RWPE2 (cell line): ENCODE results near the gene RRN3.
"Not testable (repeated sequence)": the region's sequence is repeated elsewhere in the genome, so short reads cannot be mapped to it uniquely, and the experiment has no call there.

Source experiments
- ATAC-seq: fragments of 200-7000 bp; cut with Tn5 transposase; 3 replicates; pipeline ENCODE4 v1.9.1; 2021; ENCODE audit warnings: low read depth
- DNase-seq: peaks from one replicate; pipeline ENCODE4 v3.0.0-alpha.2; 2020; ENCODE audit warnings: low spot score
- H3K27ac ChIP-seq: fragments of 450-650 bp; 2 replicates; pipeline ENCODE4 v1.5.1; 2017; ENCODE audit warnings: mild to moderate bottlenecking; ENCODE audit not compliant: poor library complexity, severe bottlenecking
- H3K27me3 ChIP-seq: fragments of 250-450 bp; sonication (Bioruptor Pico); 2 replicates; pipeline ENCODE4 v1.5.1; 2021; ENCODE audit warnings: mild to moderate bottlenecking, moderate library complexity; ENCODE audit not compliant: insufficient read depth, poor library complexity, severe bottlenecking
- H3K36me3 ChIP-seq: fragments of 250-450 bp; sonication (Bioruptor Pico); 2 replicates; pipeline ENCODE4 v1.5.1; 2020; ENCODE audit warnings: low read depth, mild to moderate bottlenecking, moderate library complexity
- H3K4me1 ChIP-seq: fragments of 250-450 bp; sonication (Bioruptor Pico); 2 replicates; pipeline ENCODE4 v1.5.1; 2021; ENCODE audit warnings: mild to moderate bottlenecking, moderate library complexity; ENCODE audit not compliant: insufficient read depth, poor library complexity, severe bottlenecking
- H3K4me3 ChIP-seq: fragments of 250-450 bp; sonication (Bioruptor Pico); 2 replicates; pipeline ENCODE4 v1.5.1; 2021; ENCODE audit warnings: mild to moderate bottlenecking, moderate library complexity; ENCODE audit not compliant: severe bottlenecking
- H3K9me3 ChIP-seq: fragments of 250-450 bp; sonication (Bioruptor Pico); 2 replicates; pipeline ENCODE4 v1.5.1; 2021; ENCODE audit warnings: mild to moderate bottlenecking, moderate library complexity; ENCODE audit not compliant: severe bottlenecking
- CTCF ChIP-seq: fragments of 450-650 bp; IDR thresholded peaks from one replicate; pipeline ENCODE4 v1.5.1; 2017; ENCODE audit warnings: mild to moderate bottlenecking, moderate library complexity; ENCODE audit not compliant: poor library complexity, severe bottlenecking

The RRN3 gene

GRCh38 chr16:15031179-15031578 is 62.9 kb downstream of the RRN3 start:
- H3K4me1 ChIP-seq = peaks cover 8% of the 10 kb centered on the region
- H3K27me3 ChIP-seq = no peaks in the 10 kb centered on the region
- H3K4me3 ChIP-seq = no peak overlapping the region
- H3K27ac ChIP-seq = no peak overlapping the region
- ATAC-seq = no peak
- no peaks in the 10 kb centered on the region for H3K9me3 ChIP-seq
- DNase-seq = peak; percentile 9
- TF ChIP-seq CTCF = no peak
- H3K36me3 ChIP-seq = peaks cover 65% of the 10 kb centered on the region

- not testable (repeated sequence) for DNase-seq, H3K4me3 ChIP-seq, ATAC-seq, H3K27ac ChIP-seq, H3K27me3 ChIP-seq, H3K9me3 ChIP-seq
- Histone ChIP-seq H3K36me3 (peaks cover 57% of the 10 kb centered on the region), H3K4me1 (peaks cover 13% of the 10 kb centered on the region)
Observed at GRCh38 chr16:15029749-15030148, 64.3 kb downstream of the RRN3 start.

- not testable (repeated sequence) for H3K9me3 ChIP-seq
- peak; percentile 40 for ATAC-seq
- H3K36me3 ChIP-seq = peaks cover 54% of the 10 kb centered on the region
Observed at GRCh38 chr16:15028801-15029698, 65.0 kb downstream of the RRN3 start.

GRCh38 chr16:15028345-15028715 is 65.7 kb downstream of the RRN3 start:
- H3K27me3 ChIP-seq, DNase-seq, H3K4me3 ChIP-seq, ATAC-seq, H3K9me3 ChIP-seq: not testable (repeated sequence)
- peak overlapping the region; percentile 2 for H3K27ac ChIP-seq
- H3K36me3 ChIP-seq = peaks cover 47% of the 10 kb centered on the region
- peaks cover 13% of the 10 kb centered on the region for H3K4me1 ChIP-seq

More at GRCh38 chr16:15028801-15029698, 65.0 kb downstream of the RRN3 start:
- DNase-seq, H3K4me3 ChIP-seq, H3K27me3 ChIP-seq: not testable (repeated sequence)
- Histone ChIP-seq H3K27ac (peak overlapping the region; percentile 2), H3K4me1 (peaks cover 13% of the 10 kb centered on the region)

- DNase-seq, H3K9me3 ChIP-seq, H3K27me3 ChIP-seq, ATAC-seq, H3K4me3 ChIP-seq: not testable (repeated sequence)
- peak overlapping the region; percentile 2 for H3K27ac ChIP-seq
- peaks cover 47% of the 10 kb centered on the region for H3K36me3 ChIP-seq
- H3K4me1 ChIP-seq = peaks cover 13% of the 10 kb centered on the region
Observed at GRCh38 chr16:15027503-15028344, 66.3 kb downstream of the RRN3 start.

- DNase-seq, H3K4me3 ChIP-seq, H3K9me3 ChIP-seq, H3K27ac ChIP-seq, H3K27me3 ChIP-seq, ATAC-seq: not testable (repeated sequence)
- peaks cover 46% of the 10 kb centered on the region for H3K36me3 ChIP-seq
- H3K4me1 ChIP-seq = peaks cover 13% of the 10 kb centered on the region
Observed at GRCh38 chr16:15027051-15027450, 67.0 kb downstream of the RRN3 start.

- H3K27me3 ChIP-seq, DNase-seq, H3K4me3 ChIP-seq, H3K9me3 ChIP-seq: not testable (repeated sequence)
- peak; percentile 59 for ATAC-seq
- peak overlapping the region; percentile 28 for H3K27ac ChIP-seq
- H3K36me3 ChIP-seq = peaks cover 50% of the 10 kb centered on the region
- peaks cover 13% of the 10 kb centered on the region for H3K4me1 ChIP-seq
Observed at GRCh38 chr16:15025234-15025951, 68.7 kb downstream of the RRN3 start.

GRCh38 chr16:15024858-15025199 is 69.2 kb downstream of the RRN3 start:
- not testable (repeated sequence) for DNase-seq, ATAC-seq, H3K9me3 ChIP-seq, H3K27me3 ChIP-seq, H3K4me3 ChIP-seq
- H3K4me1 ChIP-seq = peaks cover 13% of the 10 kb centered on the region
- H3K36me3 ChIP-seq = peaks cover 51% of the 10 kb centered on the region
- H3K27ac ChIP-seq = peak overlapping the region; percentile 28

- H3K4me3 ChIP-seq, H3K9me3 ChIP-seq, H3K27ac ChIP-seq, H3K27me3 ChIP-seq, DNase-seq, ATAC-seq: not testable (repeated sequence)
- peaks cover 57% of the 10 kb centered on the region for H3K36me3 ChIP-seq
- H3K4me1 ChIP-seq = peaks cover 11% of the 10 kb centered on the region
Observed at GRCh38 chr16:15023381-15024077, 70.5 kb downstream of the RRN3 start.
